Adrenal gland (tissue), 12 donors: Measurements from ENCODE around the gene HSPA1L. TPM values are rescaled to one million over a fixed set of nuclear protein-coding genes. Genes with fewer than 3 reads are reported as not detected.

Experiments used
- DNase-seq, 7 donors: peaks; one replicate each; pipeline ENCODE4 v3.0.0-alpha.2; 2019 to 2020
- H3K27ac ChIP-seq, 5 donors: fragments of 200-600 bp; sonication (generic) in 4 of 5; 1 replicate in 3 of 5; 2 replicates in 2 of 5; pipeline versions ENCODE4 v1.5.1 to v1.8.0; 2016 to 2020; ENCODE audit warnings: mild to moderate bottlenecking in 1 of 5
- H3K27me3 ChIP-seq: fragments of 200-600 bp; 2 replicates; pipeline ENCODE4 v1.8.0; 2021
- H3K36me3 ChIP-seq, 2 donors: fragments of 200-600 bp; replicated peaks in 1 of 2; 1 replicate in 1 of 2; 2 replicates in 1 of 2; pipeline versions ENCODE4 v1.5.1 to v1.8.0; 2018 to 2022
- H3K4me1 ChIP-seq, 2 donors: fragments of 200-600 bp; replicated peaks in 1 of 2; 1 replicate in 1 of 2; 2 replicates in 1 of 2; pipeline versions ENCODE4 v1.5.1 to v1.8.0; 2018 to 2021
- H3K4me3 ChIP-seq, 4 donors: fragments of 200-600 bp; sonication (generic) in 3 of 4; one replicate each; pipeline ENCODE4 v1.5.1; 2016 to 2018
- H3K9me3 ChIP-seq, 3 donors: fragments of 200-600 bp; sonication (generic) in 1 of 3; replicated peaks in 1 of 3; 1 replicate in 2 of 3; 2 replicates in 1 of 3; pipeline versions ENCODE4 v1.5.1 to v1.8.0; 2016 to 2021
- POLR2A ChIP-seq, 2 donors: fragments of 450-650 bp; IDR thresholded peaks; one replicate each; pipeline ENCODE4 v1.6.1; 2017; ENCODE audit warnings: antibody characterized with exemption in 2 of 2, mild to moderate bottlenecking in 2 of 2, moderate library complexity in 1 of 2
- WGBS, 4 donors: extraction: QIAGEN DNeasy Blood & Tissue Kit in 2 of 4; methylation state at CpG; one replicate each; pipeline versions ENCODE4 v1.1.5 to v1.1.7; 2013 to 2017; 5-methylcytosine and 5-hydroxymethylcytosine counted together
- intact Hi-C, 2 donors: fragments of 100-400 bp; cut with DNase I; formaldehyde crosslinking; loops; one replicate each; pipeline versions ENCODE4 v1.14.1 to v1.15.0; 2022 to 2023
- polyA plus RNA-seq, 3 donors: library from polyadenylated mRNA; stranded (reverse); fragments of 200-250 nt in 2 of 3; fragments of 350-450 nt in 1 of 3; fragmentation: Illumina TruSeq in 1 of 3; extraction: RNeasy Lipid Tissue Mini Kit (QIAGEN cat#74804) in 1 of 3; gene quantifications; one replicate each; pipeline ENCODE4 v1.2.3, GENCODE V29; 2013 to 2014
- small RNA-seq, 2 donors: library from RNA; depleted of rRNA; stranded (forward); fragments of <200 nt; gene quantifications; one replicate each; pipeline ENCODE3, GENCODE V24; 2016
- total RNA-seq, 9 donors: library from RNA; depleted of rRNA in 4 of 9; stranded (reverse); fragments of >200 nt in 4 of 9; fragments of 120-200 nt in 1 of 9; fragmentation: NEBNext Ultra II Directional in 1 of 9; extraction: Animal tissue kit (Norgen Biotek cat#: 25700) in 1 of 9; gene quantifications; one replicate each; pipeline versions ENCODE4 v1.1.0 to v1.2.4, GENCODE V29; 2013 to 2023
- TF ChIP-seq, protein P1 (sequence below), 6 experiments: fragments of 450-650 bp in 4 of 6; fragments of 200-600 bp in 2 of 6; sonication (generic) in 1 of 6; IDR thresholded peaks; 1 replicate in 5 of 6; 2 replicates in 1 of 6; pipeline versions ENCODE4 v1.5.1 to v1.8.0; 2016 to 2021; ENCODE audit warnings: antibody characterized with exemption in 6 of 6, mild to moderate bottlenecking in 2 of 6, moderate library complexity in 1 of 6
- donor health status: healthy with polysubstance abuse.
- donor health status: Bipolar disorder and iron deficiency.
- donor health status: DM: yes; HTN: yes; CAD: no.
- donor health status: DM: no; HTN: no; CAD: no.
- donor health status: DM: no; HTN: no; CAD: no.
- donor health status: DM: yes; HTN: yes; CAD: no.

HSPA1L gene
- total and polyA plus RNA-seq, 12 donors, result 0.79 to 5.3 (median 1.9) TPM

DNA sequence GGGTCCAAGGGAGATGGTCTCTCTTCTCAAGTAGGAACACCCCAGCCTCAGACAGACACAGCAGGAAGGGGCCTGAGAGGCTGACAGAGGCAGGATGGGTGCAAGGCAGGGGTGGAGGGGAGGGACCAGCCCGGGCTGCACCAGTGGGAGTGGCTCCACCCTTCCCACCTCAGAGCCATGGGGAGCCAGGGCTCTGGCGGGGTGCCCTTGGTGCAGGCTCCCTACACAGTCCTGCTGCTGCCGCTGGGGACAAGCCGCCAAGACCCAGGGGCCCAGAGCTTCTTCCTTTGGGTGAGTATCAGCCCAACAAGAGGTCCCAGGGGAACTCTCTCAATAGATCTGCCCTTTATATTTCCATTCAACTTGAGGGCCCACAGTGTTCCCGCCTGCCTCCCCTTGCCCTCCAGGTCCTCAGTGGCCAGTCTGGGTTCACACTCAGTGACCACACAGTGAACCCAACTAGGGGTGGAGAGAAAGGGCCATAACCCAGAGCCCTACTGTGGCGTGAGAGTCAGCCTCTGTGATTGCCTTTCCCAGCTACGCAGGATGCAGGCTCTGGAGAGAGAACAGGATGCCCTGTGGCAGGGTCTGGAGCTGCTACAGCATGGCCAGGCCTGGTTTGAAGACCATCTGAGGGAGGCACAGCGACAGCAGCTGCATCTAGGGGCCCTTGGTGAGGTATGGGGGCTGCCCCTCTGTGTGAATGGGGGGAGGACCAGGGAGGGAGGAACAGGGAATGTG, 52.0 kb downstream of the HSPA1L start:
- DNase-seq, result no peak
- TF ChIP-seq, protein P1, sequence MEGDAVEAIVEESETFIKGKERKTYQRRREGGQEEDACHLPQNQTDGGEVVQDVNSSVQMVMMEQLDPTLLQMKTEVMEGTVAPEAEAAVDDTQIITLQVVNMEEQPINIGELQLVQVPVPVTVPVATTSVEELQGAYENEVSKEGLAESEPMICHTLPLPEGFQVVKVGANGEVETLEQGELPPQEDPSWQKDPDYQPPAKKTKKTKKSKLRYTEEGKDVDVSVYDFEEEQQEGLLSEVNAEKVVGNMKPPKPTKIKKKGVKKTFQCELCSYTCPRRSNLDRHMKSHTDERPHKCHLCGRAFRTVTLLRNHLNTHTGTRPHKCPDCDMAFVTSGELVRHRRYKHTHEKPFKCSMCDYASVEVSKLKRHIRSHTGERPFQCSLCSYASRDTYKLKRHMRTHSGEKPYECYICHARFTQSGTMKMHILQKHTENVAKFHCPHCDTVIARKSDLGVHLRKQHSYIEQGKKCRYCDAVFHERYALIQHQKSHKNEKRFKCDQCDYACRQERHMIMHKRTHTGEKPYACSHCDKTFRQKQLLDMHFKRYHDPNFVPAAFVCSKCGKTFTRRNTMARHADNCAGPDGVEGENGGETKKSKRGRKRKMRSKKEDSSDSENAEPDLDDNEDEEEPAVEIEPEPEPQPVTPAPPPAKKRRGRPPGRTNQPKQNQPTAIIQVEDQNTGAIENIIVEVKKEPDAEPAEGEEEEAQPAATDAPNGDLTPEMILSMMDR (IDR thresholded peaks at IDR 0.05), result no peak
- TF ChIP-seq POLR2A (IDR thresholded peaks at IDR 0.05), result no peak
- peak overlapping the region in 1 of 5 donors; percentile 1 for H3K27ac ChIP-seq
- no peaks in the 10 kb centered on the region for H3K4me1 ChIP-seq
- H3K9me3 ChIP-seq, result no peaks in the 10 kb centered on the region
- intact Hi-C loops, result no loop called here
- no peaks in the 10 kb centered on the region for H3K36me3 ChIP-seq
- no peaks in the 10 kb centered on the region for H3K27me3 ChIP-seq
- 69 to 85% (median 77%) methylated on average over 2 to 8 of the region's 8 CpGs for WGBS, 4 donors
- H3K4me3 ChIP-seq, result no peak overlapping the region

DNA sequence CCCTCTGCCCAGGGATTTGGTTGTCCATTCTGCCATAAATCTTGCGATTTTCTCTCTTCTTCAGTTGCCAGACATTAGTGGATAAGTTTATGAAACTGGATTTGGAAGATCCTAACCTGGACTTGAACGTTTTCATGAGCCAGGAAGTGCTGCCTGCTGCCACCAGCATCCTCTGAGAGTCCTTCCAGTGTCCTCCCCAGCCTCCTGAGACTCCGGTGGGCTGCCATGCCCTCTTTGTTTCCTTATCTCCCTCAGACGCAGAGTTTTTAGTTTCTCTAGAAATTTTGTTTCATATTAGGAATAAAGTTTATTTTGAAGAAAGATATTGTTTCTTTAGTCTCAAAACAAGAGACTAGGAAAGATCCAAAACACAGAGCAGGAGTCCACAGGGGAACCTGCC, 52.7 kb downstream of the HSPA1L start, which contains the start of gene SAPCD1:
Gene SAPCD1 (plus strand): TSS at position 301 of the 400 bp plus-strand sequence. CDS start 399 bp downstream, outside the sequence.
- intact Hi-C loops, result no loop called here
- DNase-seq, result no peak
- no peaks in the 10 kb centered on the region for H3K9me3 ChIP-seq
- H3K27me3 ChIP-seq, result no peaks in the 10 kb centered on the region
- H3K4me1 ChIP-seq, result no peaks in the 10 kb centered on the region
- H3K27ac ChIP-seq, result peak within 1 kb of the TSS in 1 of 5 donors; percentile 1
- no peaks in the 10 kb centered on the region for H3K36me3 ChIP-seq
- TF ChIP-seq, protein P1 (IDR thresholded peaks at IDR 0.05), result no peak
- no peak for TF ChIP-seq POLR2A (IDR thresholded peaks at IDR 0.05)
- 80 to 92% (median 84%) methylated on average over 4 of the region's 4 CpGs for WGBS, 4 donors
- no peak within 1 kb of the TSS for H3K4me3 ChIP-seq

- H3K9me3 ChIP-seq, result no peaks in the 10 kb centered on the region
- intact Hi-C loops, result no loop called here
- H3K4me3 ChIP-seq, result no peak overlapping the region
- H3K36me3 ChIP-seq, result no peaks in the 10 kb centered on the region
- TF ChIP-seq, protein P1 (IDR thresholded peaks at IDR 0.05), result no peak
- TF ChIP-seq POLR2A (IDR thresholded peaks at IDR 0.05), result no peak
- H3K27ac ChIP-seq, result no peak overlapping the region
- no peak for DNase-seq
- no peaks in the 10 kb centered on the region for H3K4me1 ChIP-seq
- no peaks in the 10 kb centered on the region for H3K27me3 ChIP-seq
- whole genome bisulfite sequencing, 4 donors, result 94 to 98% (median 96%) methylated on average over 4 to 8 of the region's 8 CpGs
Measured at GRCh38 chr6:31761343-31761742, 53.7 kb downstream of the HSPA1L start.

DNA sequence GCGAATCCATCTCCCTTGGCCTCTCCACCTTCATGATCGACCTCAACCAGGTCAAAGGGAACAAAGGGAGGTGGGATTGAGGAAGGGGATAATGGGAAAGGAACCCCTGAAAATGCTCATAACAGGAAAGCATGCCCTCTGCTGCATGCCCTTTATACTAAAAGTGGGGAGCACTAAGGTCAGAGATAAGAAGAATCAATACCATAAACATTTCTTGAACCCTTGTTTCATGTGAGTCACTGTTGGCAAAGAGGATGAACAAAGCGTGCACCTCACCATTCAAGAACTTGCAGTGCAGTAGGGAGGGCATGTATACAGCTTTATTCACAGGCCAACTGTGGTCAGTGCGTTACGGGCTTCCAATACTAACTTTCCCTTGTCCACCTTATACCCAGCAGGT, 54.3 kb downstream of the HSPA1L start:
- no peaks in the 10 kb centered on the region for H3K27me3 ChIP-seq
- no peak overlapping the region for H3K27ac ChIP-seq
- H3K4me3 ChIP-seq, result no peak overlapping the region
- 91 to 95% (median 93%) methylated on average over 5 of the region's 5 CpGs for WGBS, 4 donors
- intact Hi-C loops, result no loop called here
- no peaks in the 10 kb centered on the region for H3K9me3 ChIP-seq
- DNase-seq, result no peak
- no peaks in the 10 kb centered on the region for H3K36me3 ChIP-seq
- H3K4me1 ChIP-seq, result no peaks in the 10 kb centered on the region
- TF ChIP-seq POLR2A (IDR thresholded peaks at IDR 0.05), result no peak
- TF ChIP-seq, protein P1 (IDR thresholded peaks at IDR 0.05), result no peak

Small RNA genes within 50 kb of the gene (small RNA-seq; reads per million reads assigned to genes)
- gene MSH5-SAPCD1, result 0 reads per million in 2 donors
- 0 reads per million in 2 donors for gene RF00019
- gene SAPCD1, result 0 reads per million in 2 donors
- gene SNORD48, result 950 to 1,089 reads per million in 2 donors
- 0 reads per million in 2 donors for gene SNORD52

Other genes with a start within 250 kb of the HSPA1L start
Only the 30 nearest of the 40 such genes appear.
- gene BAG6, start 162.6 kb downstream of the HSPA1L start, total RNA-seq, result 100 to 1,000 TPM; 113 to 336 (median 299) TPM
- gene BAG6, start 162.6 kb downstream of the HSPA1L start, polyA plus RNA-seq, result 100 to 1,000 TPM; 170 to 799 (median 668) TPM
- 1 to 10 TPM in 8 of 9 donors, not detected in 1; 2.3 to 4.7 (median 3.7) TPM for gene APOM, start 159.4 kb downstream of the HSPA1L start, total RNA-seq
- gene APOM, start 159.4 kb downstream of the HSPA1L start, polyA plus RNA-seq, result 10 to 100 TPM in 2 of 3 donors, 1 to 10 TPM in 1; 6.4 to 18.2 (median 10.7) TPM
- 10 to 100 TPM; 23.8 to 37.0 (median 27.2) TPM for gene C6orf47, start 154.5 kb downstream of the HSPA1L start, total RNA-seq
- 10 to 100 TPM; 17.9 to 23.6 (median 20.0) TPM for gene C6orf47, start 154.5 kb downstream of the HSPA1L start, polyA plus RNA-seq
- gene GPANK1, start 150.3 kb downstream of the HSPA1L start, total RNA-seq, result 10 to 100 TPM; 10.2 to 61.2 (median 16.9) TPM
- 10 to 100 TPM in 2 of 3 donors, 1 to 10 TPM in 1; 7.4 to 18.3 (median 17.6) TPM for gene GPANK1, start 150.3 kb downstream of the HSPA1L start, polyA plus RNA-seq
- gene CSNK2B, start 149.2 kb downstream of the HSPA1L start, total RNA-seq, result 100 to 1,000 TPM; 142 to 324 (median 177) TPM
- gene CSNK2B, start 149.2 kb downstream of the HSPA1L start, polyA plus RNA-seq, result 100 to 1,000 TPM; 171 to 239 (median 236) TPM
- gene LY6G5B, start 145.3 kb downstream of the HSPA1L start, total RNA-seq, result 10 to 100 TPM in 1 of 9 donors, 1 to 10 TPM in 6, under 1 TPM in 2; 0.48 to 13.3 (median 3.4) TPM
- 10 to 100 TPM in 1 of 3 donors, 1 to 10 TPM in 2; 4.2 to 13.4 (median 8.1) TPM for gene LY6G5B, start 145.3 kb downstream of the HSPA1L start, polyA plus RNA-seq
- gene LY6G5C, start 134.2 kb downstream of the HSPA1L start, total RNA-seq, result 1 to 10 TPM in 5 of 9 donors, under 1 TPM in 3, not detected in 1; 0.39 to 2.5 (median 1.8) TPM
- gene LY6G5C, start 134.2 kb downstream of the HSPA1L start, polyA plus RNA-seq, result 1 to 10 TPM in 2 of 3 donors, under 1 TPM in 1; 0.75 to 3.6 (median 3.1) TPM
- 10 to 100 TPM; 48.0 to 64.4 (median 54.9) TPM for gene ABHD16A, start 112.0 kb downstream of the HSPA1L start, total RNA-seq
- 10 to 100 TPM; 38.7 to 73.1 (median 62.9) TPM for gene ABHD16A, start 112.0 kb downstream of the HSPA1L start, polyA plus RNA-seq
- under 1 TPM in 1 of 9 donors, not detected in 8; 0.44 TPM for gene LY6G6F, start 108.4 kb downstream of the HSPA1L start, total RNA-seq
- gene LY6G6F, start 108.4 kb downstream of the HSPA1L start, polyA plus RNA-seq, result not detected
- not detected for gene LY6G6D, start 99.9 kb downstream of the HSPA1L start, total RNA-seq
- gene LY6G6D, start 99.9 kb downstream of the HSPA1L start, polyA plus RNA-seq, result not detected
- gene LY6G6C, start 93.5 kb downstream of the HSPA1L start, total RNA-seq, result not detected
- not detected for gene LY6G6C, start 93.5 kb downstream of the HSPA1L start, polyA plus RNA-seq
- gene MPIG6B, start 91.9 kb downstream of the HSPA1L start, total RNA-seq, result under 1 TPM in 2 of 9 donors, not detected in 7; 0.22 to 0.65 TPM
- gene MPIG6B, start 91.9 kb downstream of the HSPA1L start, polyA plus RNA-seq, result under 1 TPM in 2 of 3 donors, not detected in 1; 0.07 to 0.08 TPM
- 10 to 100 TPM; 21.1 to 52.7 (median 31.5) TPM for gene DDAH2, start 86.0 kb downstream of the HSPA1L start, total RNA-seq
- 100 to 1,000 TPM in 2 of 3 donors, 1 to 10 TPM in 1; 6.4 to 202 (median 138) TPM for gene DDAH2, start 86.0 kb downstream of the HSPA1L start, polyA plus RNA-seq
- 100 to 1,000 TPM; 176 to 426 (median 217) TPM for gene CLIC1, start 78.8 kb downstream of the HSPA1L start, total RNA-seq
- gene CLIC1, start 78.8 kb downstream of the HSPA1L start, polyA plus RNA-seq, result 100 to 1,000 TPM; 109 to 252 (median 146) TPM
- 10 to 100 TPM in 3 of 9 donors, 1 to 10 TPM in 6; 3.0 to 16.7 (median 5.9) TPM for gene MSH5, start 75.3 kb downstream of the HSPA1L start, total RNA-seq
- gene MSH5, start 75.3 kb downstream of the HSPA1L start, polyA plus RNA-seq, result 10 to 100 TPM in 2 of 3 donors, 1 to 10 TPM in 1; 3.6 to 24.5 (median 16.8) TPM
- 1 to 10 TPM in 1 of 9 donors, under 1 TPM in 3, not detected in 5; 0.46 to 2.3 (median 0.84) TPM for gene SAPCD1, start 52.6 kb downstream of the HSPA1L start, total RNA-seq
- 10 to 100 TPM in 1 of 3 donors, 1 to 10 TPM in 1, under 1 TPM in 1; 0.75 to 17.2 (median 6.0) TPM for gene SAPCD1, start 52.6 kb downstream of the HSPA1L start, polyA plus RNA-seq
- gene VWA7, start 38.0 kb downstream of the HSPA1L start, total RNA-seq, result 1 to 10 TPM in 2 of 9 donors, under 1 TPM in 7; 0.17 to 2.3 (median 0.36) TPM
- 1 to 10 TPM in 2 of 3 donors, under 1 TPM in 1; 0.74 to 8.1 (median 1.1) TPM for gene VWA7, start 38.0 kb downstream of the HSPA1L start, polyA plus RNA-seq
- gene VARS1, start 19.5 kb downstream of the HSPA1L start, total RNA-seq, result 10 to 100 TPM; 15.0 to 90.8 (median 54.9) TPM
- gene VARS1, start 19.5 kb downstream of the HSPA1L start, polyA plus RNA-seq, result 10 to 100 TPM; 58.6 to 74.6 (median 59.2) TPM
- 10 to 100 TPM; 29.2 to 61.3 (median 43.5) TPM for gene LSM2, start 8.3 kb downstream of the HSPA1L start, total RNA-seq
- gene LSM2, start 8.3 kb downstream of the HSPA1L start, polyA plus RNA-seq, result 10 to 100 TPM; 28.0 to 55.2 (median 42.8) TPM
- gene HSPA1A, start 260 bp upstream of the HSPA1L start, total RNA-seq, result 100 to 1,000 TPM; 102 to 261 (median 211) TPM
- 10 to 100 TPM; 48.5 to 89.4 (median 84.3) TPM for gene HSPA1A, start 260 bp upstream of the HSPA1L start, polyA plus RNA-seq
- 100 to 1,000 TPM; 156 to 424 (median 265) TPM for gene HSPA1B, start 12.5 kb upstream of the HSPA1L start, total RNA-seq
- 100 to 1,000 TPM in 1 of 3 donors, 10 to 100 TPM in 2; 29.0 to 102 (median 38.6) TPM for gene HSPA1B, start 12.5 kb upstream of the HSPA1L start, polyA plus RNA-seq
- 100 to 1,000 TPM; 101 to 178 (median 118) TPM for gene NEU1, start 47.5 kb upstream of the HSPA1L start, total RNA-seq
- 10 to 100 TPM; 57.8 to 94.7 (median 85.9) TPM for gene NEU1, start 47.5 kb upstream of the HSPA1L start, polyA plus RNA-seq
- gene SLC44A4, start 63.7 kb upstream of the HSPA1L start, total RNA-seq, result 10 to 100 TPM in 7 of 9 donors, 1 to 10 TPM in 2; 1.2 to 30.1 (median 16.4) TPM
- gene SLC44A4, start 63.7 kb upstream of the HSPA1L start, polyA plus RNA-seq, result 1 to 10 TPM; 4.7 to 7.7 (median 5.1) TPM
- 10 to 100 TPM; 22.5 to 67.6 (median 43.1) TPM for gene EHMT2, start 82.4 kb upstream of the HSPA1L start, total RNA-seq
- gene EHMT2, start 82.4 kb upstream of the HSPA1L start, polyA plus RNA-seq, result 100 to 1,000 TPM in 1 of 3 donors, 10 to 100 TPM in 2; 16.8 to 107 (median 59.4) TPM
- gene ZBTB12, start 86.8 kb upstream of the HSPA1L start, total RNA-seq, result 10 to 100 TPM in 1 of 9 donors, 1 to 10 TPM in 6, under 1 TPM in 2; 0.69 to 14.5 (median 3.3) TPM
- gene ZBTB12, start 86.8 kb upstream of the HSPA1L start, polyA plus RNA-seq, result 1 to 10 TPM; 1.7 to 4.8 (median 2.6) TPM
- 100 to 1,000 TPM in 1 of 9 donors, 10 to 100 TPM in 7, 1 to 10 TPM in 1; 4.6 to 107 (median 38.8) TPM for gene C2, start 112.4 kb upstream of the HSPA1L start, total RNA-seq
- gene C2, start 112.4 kb upstream of the HSPA1L start, polyA plus RNA-seq, result 10 to 100 TPM; 13.3 to 25.0 (median 19.0) TPM
- 100 to 1,000 TPM in 2 of 9 donors, 10 to 100 TPM in 6, under 1 TPM in 1; 0.78 to 166 (median 23.2) TPM for gene CFB, start 130.8 kb upstream of the HSPA1L start, total RNA-seq
- gene CFB, start 130.8 kb upstream of the HSPA1L start, polyA plus RNA-seq, result 10 to 100 TPM; 10.2 to 76.4 (median 60.6) TPM
- gene NELFE, start 143.7 kb upstream of the HSPA1L start, total RNA-seq, result 100 to 1,000 TPM in 3 of 9 donors, 10 to 100 TPM in 6; 64.4 to 107 (median 94.5) TPM
- gene NELFE, start 143.7 kb upstream of the HSPA1L start, polyA plus RNA-seq, result 100 to 1,000 TPM in 2 of 3 donors, 10 to 100 TPM in 1; 89.9 to 117 (median 106) TPM
- 100 to 1,000 TPM in 4 of 9 donors, 10 to 100 TPM in 5; 29.9 to 231 (median 80.4) TPM for gene SKIC2, start 143.9 kb upstream of the HSPA1L start, total RNA-seq
- 100 to 1,000 TPM in 2 of 3 donors, 10 to 100 TPM in 1; 38.8 to 330 (median 243) TPM for gene SKIC2, start 143.9 kb upstream of the HSPA1L start, polyA plus RNA-seq
- gene DXO, start 156.9 kb upstream of the HSPA1L start, total RNA-seq, result 10 to 100 TPM; 19.9 to 57.1 (median 44.6) TPM
- 100 to 1,000 TPM in 1 of 3 donors, 10 to 100 TPM in 2; 38.7 to 102 (median 83.7) TPM for gene DXO, start 156.9 kb upstream of the HSPA1L start, polyA plus RNA-seq